ENCODE data around the gene PIP4K2A.

Gene PIP4K2A

GRCh38 chr10:22620140-22620857 lies 94.1 kb downstream of the PIP4K2A start:
- DNase-seq (ENCODE audit: low spot score), result no peak

DNA sequence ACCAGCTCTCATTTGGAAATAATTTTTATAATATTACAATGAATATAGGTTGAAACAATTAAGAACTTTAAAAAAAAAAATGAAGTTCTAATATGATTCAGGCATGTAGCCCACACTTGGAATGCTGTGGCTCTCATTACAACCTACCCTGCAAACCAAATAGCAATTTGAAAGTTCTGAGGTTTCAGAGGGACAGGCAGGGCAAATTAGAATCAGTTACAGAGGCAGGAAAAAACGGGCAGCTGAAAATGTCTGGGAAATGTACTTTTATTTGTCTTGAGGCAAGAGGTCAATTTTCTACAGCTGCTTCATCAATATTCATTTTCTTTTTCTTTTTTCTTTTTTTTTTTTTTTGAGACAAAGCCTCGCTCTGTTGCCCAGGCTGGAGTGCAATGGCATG lies 95.3 kb downstream of the PIP4K2A start:
- no peak for DNase-seq (ENCODE audit: low spot score)

DNA sequence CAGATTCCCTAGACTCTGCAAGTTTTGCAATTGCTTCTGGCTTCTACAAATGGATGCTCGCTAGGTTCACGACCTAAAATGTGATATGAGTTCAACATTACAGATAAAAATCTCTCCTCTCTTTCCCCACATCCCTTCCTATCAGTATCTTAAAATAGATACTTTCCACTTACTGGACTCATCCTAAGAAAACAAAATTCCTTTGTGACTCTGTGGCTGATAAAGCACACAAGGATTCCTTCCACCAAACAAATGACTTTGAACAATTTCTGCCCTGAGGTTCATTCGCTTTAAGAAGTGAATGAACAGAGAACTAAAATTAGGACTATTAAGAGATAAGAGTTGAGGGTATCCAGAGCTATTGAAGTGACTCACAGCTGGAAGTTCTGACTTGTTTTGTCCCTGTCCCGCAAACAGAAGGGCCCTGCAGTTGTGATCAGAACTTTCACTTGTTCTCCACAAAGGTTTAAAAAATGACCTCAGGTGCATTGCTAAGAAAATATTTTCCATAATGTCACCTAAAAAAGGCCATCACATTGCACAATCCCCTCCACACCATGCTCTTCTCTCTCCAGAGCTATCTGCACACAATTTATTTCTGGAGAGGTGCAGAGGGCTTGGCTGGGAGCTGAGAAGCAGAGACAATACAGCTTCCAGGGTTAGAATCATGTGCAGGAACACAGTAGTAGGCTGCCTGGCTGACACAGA lies 96.1 kb downstream of the PIP4K2A start:
- no peak for DNase-seq (ENCODE audit: low spot score)

DNA sequence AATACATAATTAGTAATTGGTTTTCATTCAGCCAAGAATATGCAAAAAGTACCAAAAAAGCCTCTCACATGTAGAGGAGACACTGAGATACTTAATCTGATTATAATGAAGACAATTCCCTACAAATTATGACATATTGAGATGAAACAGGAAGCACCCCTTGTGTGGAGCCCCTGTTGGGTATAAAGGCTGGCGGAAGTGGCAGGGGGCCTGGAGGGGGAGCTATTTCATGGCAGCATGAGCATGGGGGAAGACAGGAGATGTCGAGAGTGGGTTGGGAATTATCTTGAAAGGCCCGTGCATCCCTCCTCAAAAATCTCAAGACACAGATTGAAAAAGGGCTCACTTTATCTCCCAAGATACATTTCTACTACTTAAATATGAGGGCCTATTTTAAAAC lies 96.9 kb downstream of the PIP4K2A start:
- no peak for DNase-seq (ENCODE audit: low spot score)

DNA sequence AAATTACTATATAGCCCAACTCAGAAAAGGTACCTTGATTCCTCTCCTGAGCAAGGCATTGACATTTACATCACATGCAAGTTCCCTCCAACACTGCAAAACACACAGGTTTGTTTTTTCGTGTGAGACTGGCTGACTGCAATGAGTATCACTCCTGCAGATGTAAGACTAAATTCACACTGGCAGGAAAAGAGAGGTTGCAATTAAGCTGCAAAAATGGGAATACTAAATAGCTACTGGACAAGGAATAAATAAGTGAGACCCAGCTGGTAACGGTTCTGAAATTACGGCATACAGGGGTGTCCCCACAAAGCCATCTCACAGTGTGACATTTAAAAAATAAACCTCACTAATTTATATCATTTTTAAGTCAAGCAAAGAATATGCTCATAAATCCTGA lies 97.3 kb downstream of the PIP4K2A start:
- no peak for DNase-seq (ENCODE audit: low spot score)

DNA sequence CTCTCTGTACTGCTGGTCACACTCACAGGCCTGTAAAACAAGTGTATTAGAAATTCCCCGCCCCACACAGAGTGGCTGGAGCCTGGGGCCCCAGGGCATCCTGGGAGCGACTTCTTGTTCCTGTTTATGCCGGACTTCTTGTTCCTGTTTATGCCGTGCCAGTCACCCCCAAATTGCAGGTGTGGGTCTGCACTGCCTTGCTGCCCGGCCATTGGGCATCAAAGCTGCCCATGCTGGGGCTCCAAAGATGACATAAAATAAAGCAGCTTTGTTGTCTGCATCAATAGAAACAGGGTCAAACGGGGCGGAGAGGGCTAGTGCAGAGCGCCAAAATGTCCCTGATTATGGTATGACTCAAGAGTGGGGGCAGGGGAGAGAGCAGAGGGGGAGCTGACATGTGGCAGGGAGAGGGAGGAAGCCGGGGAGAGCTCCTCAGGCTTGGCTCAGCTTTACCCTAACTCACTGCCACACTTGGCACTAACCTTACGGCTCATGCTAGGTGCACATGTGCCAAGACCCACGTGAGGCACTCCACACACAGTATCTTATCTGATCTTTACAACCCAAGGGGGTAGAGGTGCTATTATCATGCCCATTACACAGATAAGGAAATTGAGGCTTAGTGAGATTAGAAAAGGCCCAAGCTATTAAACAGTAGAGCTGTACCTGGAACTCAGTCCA lies 98.4 kb downstream of the PIP4K2A start:
- DNase-seq (ENCODE audit: low spot score), result no peak

- no peak for DNase-seq (ENCODE audit: low spot score)
Measured at GRCh38 chr10:22615101-22615500, 99.3 kb downstream of the PIP4K2A start.

- no peak for DNase-seq (ENCODE audit: low spot score)
Measured at GRCh38 chr10:22613011-22613410, 101.4 kb downstream of the PIP4K2A start.

GRCh38 chr10:22612318-22612717 lies 102.1 kb downstream of the PIP4K2A start:
- DNase-seq (ENCODE audit: low spot score), result no peak

DNA sequence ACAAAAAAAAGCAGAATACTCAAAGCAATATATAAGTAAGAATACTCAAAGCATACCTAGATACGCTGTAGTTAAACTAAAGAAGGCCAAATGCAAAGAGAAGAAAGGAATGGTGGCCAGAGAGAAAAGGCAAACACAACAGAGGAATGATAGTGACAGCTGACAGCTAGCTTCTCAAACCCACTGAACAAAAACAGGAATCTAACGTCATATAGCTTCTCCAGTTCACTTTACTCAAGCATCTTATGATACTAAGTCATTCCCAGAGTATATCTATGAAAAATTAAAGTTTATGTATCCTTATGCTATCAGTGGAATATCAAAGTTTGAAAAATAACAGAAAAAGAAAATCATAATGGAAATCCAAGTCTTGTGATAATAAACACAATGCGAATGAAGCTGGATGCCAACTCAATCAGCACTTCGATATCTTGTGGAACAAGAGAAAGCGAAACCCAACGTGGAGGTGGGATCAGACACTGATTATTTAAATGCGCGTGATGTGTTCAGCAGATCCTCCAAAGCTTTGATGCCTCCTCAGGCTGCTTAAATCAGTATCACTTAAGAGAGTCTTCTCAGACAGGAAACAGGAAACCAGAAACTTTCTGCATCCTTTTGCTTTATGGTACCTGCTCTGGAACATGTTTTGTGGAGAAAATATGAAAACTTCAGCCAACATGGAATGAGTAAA lies 102.8 kb downstream of the PIP4K2A start:
- DNase-seq (ENCODE audit: low spot score), result no peak

GRCh38 chr10:22610610-22611009 lies 103.8 kb downstream of the PIP4K2A start:
- DNase-seq (ENCODE audit: low spot score), result no peak

DNA sequence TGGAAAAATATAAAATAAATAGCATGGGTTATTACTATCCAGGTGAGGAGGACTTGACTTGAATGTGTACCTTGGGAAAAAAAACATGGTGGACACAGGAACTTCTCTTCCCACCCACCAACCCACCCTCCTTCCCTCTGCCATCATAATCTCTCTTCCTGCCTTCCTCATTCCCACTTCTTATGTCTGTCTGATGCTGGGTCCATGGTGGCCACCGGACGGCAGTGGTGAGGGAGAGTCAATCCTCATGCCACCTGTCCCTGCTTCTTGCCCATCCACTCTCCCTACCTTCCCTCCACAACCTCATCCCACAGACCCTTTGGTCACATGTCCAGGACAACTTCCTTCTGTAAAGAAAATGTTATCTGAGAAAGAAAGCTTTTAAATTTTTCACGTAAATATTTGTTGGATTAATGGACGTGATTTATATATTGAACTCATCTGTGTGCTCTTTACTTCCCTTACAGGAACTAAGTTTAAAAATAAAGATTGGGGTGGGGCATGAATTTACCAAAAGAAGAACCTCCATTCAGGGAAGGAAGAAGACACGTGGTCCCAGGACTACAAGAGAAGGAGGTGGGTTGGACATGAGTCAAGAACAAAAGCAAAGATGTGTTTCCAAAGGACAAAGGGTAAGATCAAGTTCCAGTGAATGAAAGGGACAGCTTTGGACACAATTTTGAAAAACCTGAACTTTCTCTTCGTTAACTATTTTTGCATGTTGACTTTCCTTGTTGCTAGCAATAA lies 104.5 kb downstream of the PIP4K2A start:
- no peak for DNase-seq (ENCODE audit: low spot score)

DNA sequence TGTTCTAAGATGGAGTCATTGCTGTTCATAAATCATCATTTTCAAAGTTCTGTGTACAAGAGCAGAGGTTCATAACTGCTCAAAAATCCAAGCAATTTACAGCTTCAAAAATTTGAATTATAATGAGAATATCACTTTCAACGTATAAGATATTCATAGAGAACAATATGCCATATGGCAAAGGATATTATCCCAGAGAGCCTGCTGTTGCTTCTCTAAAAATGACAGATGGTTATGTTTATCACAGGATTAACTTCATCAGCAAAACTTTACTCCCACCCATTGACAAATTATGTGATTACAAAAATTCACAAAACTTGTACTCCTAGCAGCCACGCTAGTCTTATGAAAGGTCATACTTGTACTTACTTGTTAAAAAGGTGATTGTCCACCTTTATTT lies 105.1 kb downstream of the PIP4K2A start:
- DNase-seq (ENCODE audit: low spot score), result no peak

DNA sequence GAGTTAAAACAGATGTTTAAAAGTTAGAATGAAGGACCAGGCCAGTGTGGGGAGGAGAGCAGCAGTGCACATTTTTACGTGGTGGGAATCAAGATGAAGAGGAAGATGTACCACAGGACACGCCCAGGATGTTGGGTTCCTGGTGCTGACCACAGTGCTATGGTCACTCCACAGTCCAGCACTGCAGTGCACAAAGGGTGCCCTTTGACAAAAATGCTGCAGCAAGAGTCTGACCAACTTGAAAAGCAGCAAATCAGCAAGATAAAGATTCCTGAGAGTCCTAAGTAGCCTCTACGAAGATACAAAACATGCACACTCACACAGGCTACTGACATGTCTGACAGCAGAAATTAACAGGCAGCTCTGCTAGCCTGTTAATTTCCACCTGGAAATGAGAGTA lies 107.1 kb downstream of the PIP4K2A start:
- DNase-seq (ENCODE audit: low spot score), result no peak

- no peak for DNase-seq (ENCODE audit: low spot score)
Measured at GRCh38 chr10:22606164-22606614, 108.2 kb downstream of the PIP4K2A start.

DNA sequence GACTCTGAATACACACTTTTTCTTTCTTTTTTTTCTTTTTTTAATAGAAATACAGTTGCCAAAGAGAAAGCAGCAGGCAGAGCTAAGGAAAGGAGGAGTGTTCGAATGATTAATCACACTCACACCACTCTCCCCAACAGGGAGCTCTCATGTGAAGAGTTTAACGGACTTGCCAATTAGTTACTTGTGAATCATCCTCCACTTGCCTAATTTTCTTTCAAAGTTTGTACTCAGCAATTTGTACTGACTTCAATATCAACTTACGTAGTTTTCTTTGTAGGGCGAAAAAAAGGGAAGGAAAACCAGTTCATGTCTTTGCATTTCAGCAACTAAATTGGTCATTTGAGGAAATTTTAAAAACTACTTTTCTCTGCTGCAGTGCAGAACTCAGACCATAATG lies 109.2 kb downstream of the PIP4K2A start:
- no peak for DNase-seq (ENCODE audit: low spot score)

GRCh38 chr10:22604344-22605126 lies 109.8 kb downstream of the PIP4K2A start:
- DNase-seq (ENCODE audit: low spot score), result no peak

DNA sequence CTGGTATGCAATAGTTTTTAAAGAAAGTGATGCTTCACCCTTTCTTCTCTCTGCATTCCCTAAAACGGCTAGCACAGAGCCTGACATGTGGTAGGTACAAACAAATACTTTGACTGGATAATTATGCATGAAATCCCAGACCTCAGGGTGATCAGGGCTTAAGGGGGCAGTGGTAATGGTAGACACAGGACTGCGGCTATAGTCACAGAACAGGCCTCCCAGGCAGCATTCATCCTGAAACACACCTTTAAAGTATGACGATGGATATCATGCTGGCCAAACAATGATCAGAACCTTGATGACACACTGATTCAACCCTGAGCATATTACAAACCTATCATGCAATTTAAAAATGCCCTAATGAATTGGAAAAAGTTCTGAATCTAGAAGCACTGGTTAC lies 110.8 kb downstream of the PIP4K2A start:
- DNase-seq (ENCODE audit: low spot score), result no peak

GRCh38 chr10:22601618-22602017 lies 112.8 kb downstream of the PIP4K2A start:
- no peak for DNase-seq (ENCODE audit: low spot score)

DNA sequence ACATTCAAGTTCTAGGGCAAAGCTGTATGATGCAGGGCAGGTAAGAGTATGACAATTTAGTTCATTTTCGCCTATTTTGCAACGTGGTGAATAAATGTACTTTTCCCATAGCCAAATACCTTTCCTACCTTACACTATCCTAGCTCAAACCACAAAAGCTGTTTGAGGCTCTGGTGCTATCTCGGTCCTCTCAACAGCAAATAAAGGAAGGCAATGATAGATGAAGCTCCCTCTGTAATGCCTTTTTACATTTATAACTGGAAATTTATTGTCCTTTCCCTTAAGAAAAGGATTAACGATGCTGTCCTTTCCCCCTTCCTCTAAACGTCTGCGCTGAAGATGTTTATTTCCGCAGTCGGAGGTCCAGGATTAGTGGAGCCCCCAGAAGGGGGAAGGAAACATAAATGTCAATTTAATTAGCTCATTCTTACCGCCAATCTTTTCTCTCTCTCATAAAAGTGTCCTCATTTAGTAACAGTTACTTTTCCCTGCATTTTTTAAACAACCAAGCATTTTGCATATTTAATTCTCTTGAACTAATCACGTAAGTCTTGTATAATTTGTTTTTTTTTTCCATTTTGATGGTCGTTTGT lies 114.6 kb downstream of the PIP4K2A start:
- DNase-seq (ENCODE audit: low spot score), result no peak

Measured in ecto neural progenitor cell (in vitro differentiated cells).